Stimulated activated CD4-positive, alpha-beta T cell treated with anti-CD3 and anti-CD28 coated beads, Interleukin-2, amount 100 ng/mL, for 4 hours (primary cell): Measurements from ENCODE around the gene LSP1.
"Not testable (repeated sequence)": the region's sequence is repeated elsewhere in the genome, so short reads cannot be mapped to it uniquely, and the experiment has no call there.

Source experiments
- DNase-seq: peaks from one replicate; pipeline ENCODE4 v3.0.0-alpha.2; 2020; ENCODE audit warnings: low read depth

LSP1 gene

DNA sequence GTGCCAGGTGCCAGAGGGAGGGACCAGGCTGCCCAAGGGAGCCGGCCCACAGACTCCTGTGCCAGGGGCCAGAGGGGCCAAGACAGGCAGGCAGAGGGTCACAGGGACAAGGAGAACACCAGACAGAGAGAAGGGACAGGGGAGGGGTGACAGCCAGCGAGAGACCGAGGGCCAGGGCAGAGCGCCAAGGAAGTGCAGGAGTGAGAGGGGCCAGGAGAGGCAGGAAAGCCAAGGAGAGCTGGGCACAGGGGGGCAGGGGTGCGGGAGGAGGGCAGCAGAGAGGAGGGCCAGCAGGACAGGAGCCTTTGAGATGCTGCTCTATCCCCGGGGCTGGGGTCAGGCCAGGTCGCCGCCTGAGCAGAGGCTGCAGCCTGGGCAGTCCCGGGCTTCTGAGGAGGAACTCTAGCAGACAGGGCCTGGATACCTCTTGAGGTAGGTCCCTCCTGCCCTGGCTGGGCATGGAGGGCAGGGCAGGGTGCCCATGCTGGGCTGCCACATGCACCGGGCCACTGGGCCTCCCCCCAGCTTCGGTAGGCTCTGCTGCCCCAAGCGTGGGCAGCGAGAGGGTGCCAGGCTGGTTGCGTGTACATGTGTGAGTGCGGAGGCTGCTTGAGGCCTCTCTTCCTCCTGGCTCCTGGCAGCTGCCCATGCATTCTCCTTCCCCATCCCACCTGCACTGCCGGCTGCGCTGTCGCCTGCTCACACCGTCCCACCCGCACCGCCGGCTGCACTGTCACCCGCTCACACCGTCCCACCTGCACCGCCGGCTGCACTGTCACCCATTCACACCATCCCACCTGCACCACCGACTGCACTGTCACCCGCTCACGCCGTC, 12.2 kb downstream of the LSP1 start:
- no peak for DNase-seq

DNA sequence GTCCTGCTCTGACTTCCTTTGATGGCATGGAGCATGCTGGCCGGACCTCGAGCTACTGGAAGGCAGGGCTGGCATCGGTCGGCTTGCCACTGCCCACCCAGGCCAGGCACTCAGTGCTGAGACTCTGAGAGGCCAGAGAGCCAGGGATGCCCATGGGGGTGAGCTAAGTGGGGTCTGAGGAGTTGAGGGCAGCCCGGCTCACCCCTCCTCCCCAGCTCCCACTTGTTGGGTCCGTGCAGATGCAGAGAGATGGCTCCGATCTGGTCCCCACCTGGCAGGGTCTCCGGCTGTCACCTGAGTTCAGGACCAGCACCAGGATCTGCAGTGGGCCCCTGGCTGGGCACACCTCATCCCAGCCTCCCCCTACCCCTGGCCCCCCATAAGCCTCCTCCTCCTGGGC, 13.3 kb downstream of the LSP1 start:
- no peak for DNase-seq

GRCh38 chr11:1866776-1867175, 13.9 kb downstream of the LSP1 start:
- no peak for DNase-seq

GRCh38 chr11:1867381-1867780, 14.5 kb downstream of the LSP1 start:
- no peak for DNase-seq

- DNase-seq: no peak
Observed at GRCh38 chr11:1868056-1868635, 15.3 kb downstream of the LSP1 start.

DNA sequence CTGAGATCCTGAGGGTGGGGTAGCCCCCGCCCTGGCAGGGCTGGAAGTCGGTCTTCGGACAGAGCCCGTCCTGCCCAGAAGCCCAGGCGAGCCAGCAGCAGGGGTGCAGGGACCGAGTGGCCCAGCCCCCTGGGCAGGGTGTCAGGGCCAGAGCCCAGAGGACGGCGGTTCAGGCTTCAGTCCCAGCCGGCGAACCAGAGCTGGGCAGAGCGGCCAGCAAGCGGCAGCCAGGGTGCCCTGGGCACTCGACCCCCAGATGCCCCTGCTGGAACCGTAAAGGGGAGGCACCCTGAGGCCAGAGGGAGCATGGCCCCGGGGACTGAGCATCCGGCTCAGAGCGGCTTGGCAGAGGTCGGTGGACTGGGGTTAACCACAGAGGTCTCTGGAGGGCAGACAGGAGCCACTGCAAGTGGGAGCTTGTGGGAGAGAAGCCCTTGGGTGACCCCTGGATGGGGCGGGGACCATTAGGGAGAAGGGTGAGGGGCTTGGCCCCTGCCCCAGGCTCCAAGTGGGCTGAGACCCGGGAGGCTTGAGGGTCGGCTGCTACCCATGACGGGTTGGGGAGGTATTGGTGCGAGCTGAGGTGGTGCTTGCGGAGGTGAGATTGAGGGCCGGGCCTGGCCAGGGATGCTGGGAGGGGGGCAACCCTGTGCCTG, 15.9 kb downstream of the LSP1 start:
- DNase-seq: no peak

DNA sequence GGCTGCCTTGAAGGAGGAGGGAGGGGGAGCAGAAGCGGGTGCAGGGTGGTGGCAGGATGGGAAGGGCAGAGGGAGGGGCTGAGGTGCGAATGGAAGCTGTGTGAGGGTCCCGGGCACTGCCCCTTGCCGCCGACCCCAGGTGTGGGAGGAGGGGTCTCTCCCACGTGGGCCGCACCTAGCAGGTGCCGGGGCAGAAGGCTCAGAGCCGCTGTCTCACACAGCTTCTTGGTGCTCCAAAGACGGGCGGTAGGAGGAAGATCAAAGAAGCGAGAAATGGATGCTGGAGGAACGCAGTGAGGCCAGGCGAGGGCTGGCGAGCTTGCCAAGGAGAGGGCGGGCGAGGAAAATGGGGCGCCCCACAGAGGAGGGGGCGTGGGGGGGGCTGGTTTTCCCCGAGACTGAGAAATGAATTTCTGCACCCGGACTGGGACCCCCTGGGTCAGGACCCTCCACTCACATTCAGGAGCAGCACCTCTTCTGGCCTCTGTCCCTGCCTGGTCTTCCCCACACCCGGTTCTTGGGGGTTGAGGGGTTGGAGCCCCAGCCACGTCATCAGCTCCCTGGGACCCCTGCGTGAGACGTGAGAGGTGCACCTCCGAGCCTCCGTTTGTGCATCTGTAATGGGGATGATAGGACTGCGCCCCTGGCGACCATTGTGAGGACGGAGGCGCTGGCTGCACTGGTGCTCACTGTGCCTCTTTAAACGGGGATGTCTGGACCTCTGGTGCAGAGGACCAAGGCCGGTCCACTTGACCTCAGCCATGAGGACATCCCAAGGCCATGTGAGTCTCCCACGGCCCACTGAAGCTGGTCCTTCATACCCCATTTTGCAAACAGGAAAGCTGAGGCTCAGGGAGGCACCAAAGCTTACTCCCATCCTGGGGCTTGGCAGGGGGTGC, 16.8 kb downstream of the LSP1 start:
- DNase-seq: no peak

- DNase-seq: no peak
Observed at GRCh38 chr11:1870326-1870696, 17.4 kb downstream of the LSP1 start.

GRCh38 chr11:1870721-1871466, 18.0 kb downstream of the LSP1 start:
- DNase-seq: no peak

- no peak for DNase-seq
Observed at GRCh38 chr11:1871531-1871930, 18.6 kb downstream of the LSP1 start.

GRCh38 chr11:1872267-1872985, 19.5 kb downstream of the LSP1 start:
- no peak for DNase-seq

DNA sequence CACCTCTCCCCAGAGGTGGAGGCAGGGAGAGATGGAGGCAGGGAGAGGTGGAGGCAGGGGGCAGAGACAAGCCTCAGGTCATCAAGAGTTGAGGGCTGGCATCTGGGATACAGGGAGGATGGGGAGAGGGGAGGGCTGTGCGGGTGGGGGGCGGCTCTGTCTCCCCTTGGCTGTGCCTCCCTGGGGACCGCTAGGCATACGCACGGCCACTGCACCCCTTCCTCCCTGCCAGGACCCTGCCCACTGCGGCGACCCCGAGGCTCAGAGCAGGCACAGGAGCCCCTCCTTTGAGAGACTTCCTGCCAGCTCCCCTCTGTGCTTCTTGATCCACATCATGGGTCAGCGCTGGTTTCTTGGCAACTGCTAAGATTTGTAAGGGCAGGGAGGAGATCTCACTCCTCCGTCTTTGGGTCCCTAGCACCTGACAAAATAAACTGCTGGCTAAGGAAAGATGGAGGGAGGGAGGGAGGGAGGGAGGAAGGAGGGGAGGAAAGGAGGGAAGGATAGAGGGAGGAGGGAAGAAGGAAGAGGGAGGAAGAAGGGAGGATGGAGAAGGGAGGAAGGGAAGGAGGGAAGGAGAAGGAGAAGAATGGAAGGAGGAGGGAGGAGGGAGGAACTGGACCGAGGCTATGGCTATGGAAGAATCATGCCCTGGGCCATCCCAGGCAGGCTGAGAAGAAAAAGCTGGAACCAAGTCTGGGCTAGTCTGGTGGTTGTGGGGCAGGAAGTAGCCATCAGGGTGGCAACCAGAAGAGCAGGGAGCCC, 20.3 kb downstream of the LSP1 start:
- DNase-seq: no peak

DNA sequence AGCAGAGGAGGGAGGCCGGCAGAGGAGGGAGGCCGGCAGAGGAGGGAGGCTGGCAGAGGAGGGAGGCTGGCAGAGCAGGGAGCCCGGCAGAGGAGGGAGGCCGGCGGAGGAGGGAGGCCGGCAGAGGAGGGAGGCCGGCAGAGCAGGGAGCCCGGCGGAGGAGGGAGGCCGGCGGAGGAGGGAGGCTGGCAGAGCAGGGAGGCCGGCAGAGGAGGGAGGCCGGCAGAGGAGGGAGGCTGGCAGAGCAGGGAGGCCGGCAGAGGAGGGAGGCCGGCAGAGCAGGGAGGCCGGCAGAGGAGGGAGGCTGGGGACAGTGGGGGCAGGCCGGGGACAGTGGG, 20.9 kb downstream of the LSP1 start:
- not testable (repeated sequence) for DNase-seq

DNA sequence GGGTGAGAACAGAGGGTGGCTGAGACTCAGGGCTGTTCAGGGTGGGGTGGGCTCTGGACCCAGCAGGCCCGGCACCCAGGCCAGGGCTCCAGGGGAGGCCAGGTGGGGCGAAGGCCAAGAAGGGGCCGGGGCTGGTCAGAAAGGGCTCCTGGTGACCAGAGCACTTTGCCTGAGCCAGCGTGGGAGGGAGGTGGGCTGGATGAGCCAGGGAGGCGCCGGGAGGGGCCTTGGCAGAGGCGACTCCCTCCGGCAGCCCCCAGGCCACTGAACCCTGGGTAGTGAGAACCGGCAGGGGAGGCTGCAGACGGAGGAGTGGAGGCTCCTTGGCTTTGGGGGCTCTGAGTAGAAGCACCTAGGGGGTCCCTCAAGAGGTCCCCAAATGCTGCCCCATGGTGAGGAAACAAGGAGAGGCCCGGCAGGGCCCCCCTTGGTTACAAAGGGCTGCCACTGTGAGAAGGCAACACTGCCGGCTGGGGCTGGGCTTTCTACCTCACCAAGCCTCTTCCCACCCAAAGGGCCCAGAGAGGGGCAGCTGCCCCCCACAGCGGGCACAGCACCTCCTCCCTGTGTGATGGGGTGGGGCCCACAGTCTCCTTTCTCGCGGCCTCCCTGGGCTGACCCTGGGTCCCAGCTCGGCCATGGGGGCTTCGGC, 21.7 kb downstream of the LSP1 start:
- DNase-seq: not testable (repeated sequence)

DNA sequence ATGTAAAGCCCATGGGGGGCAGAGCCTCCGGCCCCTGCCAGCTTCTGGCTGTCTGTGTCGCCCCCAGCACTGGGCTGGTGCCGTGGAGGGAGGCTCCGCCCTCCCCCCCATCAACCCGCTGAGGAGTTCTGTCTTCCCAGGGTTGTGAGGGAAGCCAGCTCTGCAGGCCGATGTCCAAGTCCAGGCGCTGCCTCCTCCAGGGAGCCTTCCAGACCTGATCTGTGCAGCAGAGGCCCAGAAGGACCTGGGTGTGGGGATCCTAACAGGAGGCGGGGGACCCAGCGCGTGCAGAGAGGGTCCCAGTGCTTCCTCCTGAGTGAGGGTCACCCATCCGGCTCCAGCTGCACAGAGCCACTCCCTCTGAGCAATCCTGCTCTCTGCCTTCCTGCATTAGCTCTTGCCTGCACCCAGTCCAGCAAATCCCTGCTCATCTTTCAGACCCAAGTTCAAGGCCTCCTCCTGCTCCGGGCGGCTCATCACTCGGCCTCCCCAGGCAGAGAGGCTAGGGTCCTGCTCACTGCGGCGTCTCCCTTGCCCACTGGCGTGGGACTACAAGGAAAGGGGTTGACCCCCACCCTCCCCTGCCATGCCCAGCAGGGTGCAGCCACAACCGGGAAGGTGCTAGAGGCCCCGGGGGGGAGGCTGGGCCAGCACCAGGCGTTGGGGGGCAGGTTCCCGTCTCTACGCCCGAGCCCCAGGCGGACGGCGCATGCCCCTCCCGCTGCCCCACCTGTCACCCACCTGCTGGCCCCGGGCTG, 22.4 kb downstream of the LSP1 start:
- no peak for DNase-seq

- DNase-seq: not testable (repeated sequence)
Observed at GRCh38 chr11:1875851-1876301, 23.0 kb downstream of the LSP1 start.

DNA sequence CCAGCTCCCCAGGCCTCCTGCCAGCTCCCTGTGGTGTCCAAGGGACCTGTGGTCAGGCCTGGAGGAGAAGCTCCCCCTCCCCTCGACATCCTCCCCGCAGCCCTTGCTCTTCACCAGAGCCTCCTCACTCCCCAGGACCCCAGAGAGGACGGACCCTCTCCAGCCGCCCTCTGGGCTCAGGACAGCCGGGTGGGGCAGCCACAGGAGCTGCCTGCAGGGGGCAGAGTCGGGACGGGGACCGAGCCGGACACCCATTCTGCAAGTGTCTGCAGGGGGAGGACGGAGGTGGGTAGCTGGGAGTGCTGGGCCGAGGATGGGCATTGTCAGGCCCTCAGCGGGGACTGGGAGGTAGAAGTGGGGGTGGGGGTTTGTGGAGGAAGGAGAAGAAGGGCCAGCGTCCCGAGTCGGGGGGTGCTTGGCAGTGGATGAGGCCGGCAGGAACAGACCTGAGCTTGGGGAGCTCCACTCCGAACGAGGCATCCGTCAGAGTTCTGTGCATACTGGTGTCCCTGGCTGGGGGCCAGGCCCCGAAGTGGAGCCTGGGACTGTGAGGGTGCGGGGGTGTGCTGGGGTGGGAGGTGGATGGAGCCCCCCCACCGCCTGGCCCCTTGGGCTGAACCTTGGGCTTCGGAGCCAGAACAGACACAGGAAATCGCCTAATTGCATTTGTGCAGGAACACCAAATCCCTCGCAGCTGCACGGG, 23.6 kb downstream of the LSP1 start:
- DNase-seq: no peak
